Stomach (tissue), 9 donors: ENCODE measurements around the gene PANK1. TPM values are rescaled to one million over a fixed set of nuclear protein-coding genes. Genes with fewer than 3 reads are reported as not detected.

Experiments used
- DNase-seq, 2 donors: peaks; one replicate each; pipeline versions ENCODE4 v3.0.0 to v3.0.0-alpha.2; 2013 to 2019
- H3K27ac ChIP-seq, 5 donors: fragments of 200-600 bp in 4 of 5; sonication (generic) in 4 of 5; one replicate each; pipeline ENCODE4 v1.5.1; 2013 to 2019; ENCODE audit warnings: mild to moderate bottlenecking in 1 of 5, moderate library complexity in 1 of 5
- H3K27me3 ChIP-seq, 3 donors: fragments of 200-600 bp; sonication (generic); one replicate each; pipeline ENCODE4 v1.5.1; 2017 to 2019; ENCODE audit warnings: mixed run types in 1 of 3
- H3K36me3 ChIP-seq, 4 donors: fragments of 200-600 bp; sonication (generic); 1 replicate in 3 of 4; 2 replicates in 1 of 4; pipeline ENCODE4 v1.5.1; 2016 to 2019
- H3K4me1 ChIP-seq, 4 donors: fragments of 200-600 bp; sonication (generic); one replicate each; pipeline ENCODE4 v1.5.1; 2016 to 2019
- H3K4me3 ChIP-seq, 4 donors: fragments of 200-600 bp; sonication (generic) in 3 of 4; one replicate each; pipeline ENCODE4 v1.5.1; 2016 to 2019; ENCODE audit warnings: mild to moderate bottlenecking in 1 of 4
- H3K9me3 ChIP-seq, 4 donors: fragments of 200-600 bp; sonication (generic); one replicate each; pipeline ENCODE4 v1.5.1; 2016 to 2019
- CTCF ChIP-seq, 7 experiments: fragments of 450-650 bp in 4 of 7; fragments of 200-600 bp in 3 of 7; sonication (generic) in 3 of 7; IDR thresholded peaks; one replicate each; pipeline ENCODE4 v1.5.1; 2016 to 2019; ENCODE audit warnings: antibody characterized with exemption in 7 of 7, control low read depth in 2 of 7, mild to moderate bottlenecking in 1 of 7
- EP300 ChIP-seq: sonication (generic); formaldehyde crosslinking; IDR thresholded peaks from one replicate; pipeline ENCODE4 v1.6.1; 2017; ENCODE audit warnings: antibody characterized with exemption
- POLR2A ChIP-seq, 4 donors: fragments of 450-650 bp; IDR thresholded peaks; one replicate each; pipeline ENCODE4 v1.6.1; 2016; ENCODE audit warnings: antibody characterized with exemption in 4 of 4, control low read depth in 2 of 4, mild to moderate bottlenecking in 1 of 4, moderate library complexity in 1 of 4
- POLR2AphosphoS5 ChIP-seq, 3 donors: sonication (generic); formaldehyde crosslinking; IDR thresholded peaks; one replicate each; pipeline ENCODE4 v1.6.1; 2016; ENCODE audit warnings: antibody characterized with exemption in 3 of 3
- WGBS, 5 donors: extraction: QIAGEN DNeasy Blood & Tissue Kit in 3 of 5; methylation state at CpG; one replicate each; pipeline versions ENCODE4 v1.1.5 to v1.1.7; 2013 to 2018; 5-methylcytosine and 5-hydroxymethylcytosine counted together
- intact Hi-C: fragments of 100-400 bp; cut with DNase I; formaldehyde crosslinking; loops from one replicate; pipeline ENCODE4 v1.15.1; 2023; ENCODE audit warnings: low total_unique reads
- polyA plus RNA-seq, 3 donors: library from polyadenylated mRNA; stranded (reverse); fragments of 200-250 nt; gene quantifications; one replicate each; pipeline ENCODE4 v1.2.3, GENCODE V29; 2013
- total RNA-seq, 5 donors: library from RNA; depleted of rRNA; stranded (reverse); fragments of >200 nt; gene quantifications; one replicate each; pipeline versions ENCODE4 v1.1.0 to v1.2.3, GENCODE V29; 2014 to 2016
- donor health status: healthy with polysubstance abuse.
- donor health status: Bipolar disorder and iron deficiency.
- donor health status: healthy.

Gene PANK1
- total and polyA plus RNA-seq, 8 donors: 1.8 to 7.4 (median 4.6) TPM; not detected in 1

- H3K9me3 ChIP-seq: no peaks in the 10 kb centered on the region
- TF ChIP-seq EP300 (no peak), POLR2A (IDR thresholded peaks at IDR 0.05) (no peak), POLR2AphosphoS5 (IDR thresholded peaks at IDR 0.05) (no peak), CTCF (IDR thresholded peaks at IDR 0.05) (no peak)
- no peak overlapping the region for H3K4me3 ChIP-seq
- H3K4me1 ChIP-seq: peaks cover 0 to 13% (median 0%) of the 10 kb centered on the region in 4 donors
- H3K36me3 ChIP-seq: peaks cover 0 to 13% (median 0%) of the 10 kb centered on the region in 4 donors
- H3K27ac ChIP-seq: no peak overlapping the region
- H3K27me3 ChIP-seq: no peaks in the 10 kb centered on the region
- 25 to 56% (median 32%) methylated on average over 1 of the region's 1 CpG for WGBS, 5 donors
- DNase-seq: no peak
- intact Hi-C loops: no loop called here
Measured at GRCh38 chr10:89632824-89633223, 12.2 kb downstream of the PANK1 start.

- H3K36me3 ChIP-seq: no peaks in the 10 kb centered on the region
- H3K4me3 ChIP-seq: no peak overlapping the region
- TF ChIP-seq POLR2A (IDR thresholded peaks at IDR 0.05) (no peak), EP300 (no peak), CTCF (IDR thresholded peaks at IDR 0.05) (no peak), POLR2AphosphoS5 (IDR thresholded peaks at IDR 0.05) (no peak)
- no peaks in the 10 kb centered on the region for H3K9me3 ChIP-seq
- H3K27ac ChIP-seq: no peak overlapping the region
- DNase-seq: no peak
- WGBS, 5 donors: 68 to 82% (median 71%) methylated on average over 1 of the region's 1 CpG
- intact Hi-C loops: no loop called here
- H3K4me1 ChIP-seq: peaks cover 0 to 13% (median 0%) of the 10 kb centered on the region in 4 donors
- no peaks in the 10 kb centered on the region for H3K27me3 ChIP-seq
Measured at GRCh38 chr10:89627830-89628229, 17.2 kb downstream of the PANK1 start.

GRCh38 chr10:89625041-89625765 is 19.8 kb downstream of the PANK1 start:
- no peaks in the 10 kb centered on the region for H3K27me3 ChIP-seq
- 86 to 92% (median 89%) methylated on average over 4 of the region's 4 CpGs for WGBS, 5 donors
- H3K4me1 ChIP-seq: peaks cover 0 to 13% (median 0%) of the 10 kb centered on the region in 4 donors
- no peaks in the 10 kb centered on the region for H3K36me3 ChIP-seq
- no peak overlapping the region for H3K27ac ChIP-seq
- TF ChIP-seq CTCF (IDR thresholded peaks at IDR 0.05) (no peak), POLR2AphosphoS5 (IDR thresholded peaks at IDR 0.05) (no peak), POLR2A (IDR thresholded peaks at IDR 0.05) (no peak), EP300 (no peak)
- no peak overlapping the region for H3K4me3 ChIP-seq
- intact Hi-C loops: no loop called here
- no peak for DNase-seq
- peaks cover 2 to 10% (median 5%) of the 10 kb centered on the region in 4 donors for H3K9me3 ChIP-seq

- intact Hi-C loops: no loop called here
- H3K27ac ChIP-seq: no peak overlapping the region
- TF ChIP-seq CTCF (IDR thresholded peaks at IDR 0.05): no peak
- no peak for TF ChIP-seq EP300
- no peak for TF ChIP-seq POLR2AphosphoS5 (IDR thresholded peaks at IDR 0.05)
- TF ChIP-seq POLR2A (IDR thresholded peaks at IDR 0.05): no peak
Measured at GRCh38 chr10:89624020-89624419, 21.0 kb downstream of the PANK1 start.

More at GRCh38 chr10:89624020-89624419, 21.0 kb downstream of the PANK1 start:
- Histone ChIP-seq H3K4me3 (no peak overlapping the region), H3K36me3 (no peaks in the 10 kb centered on the region), H3K4me1 (peaks cover 0 to 4% (median 0%) of the 10 kb centered on the region in 4 donors), H3K9me3 (peaks cover 5 to 22% (median 11%) of the 10 kb centered on the region in 4 donors), H3K27me3 (no peaks in the 10 kb centered on the region)
- no peak for DNase-seq
- WGBS, 5 donors: 82 to 97% (median 95%) methylated on average over 4 of the region's 4 CpGs
